ENCODE data around the gene ACYP1.

DNA sequence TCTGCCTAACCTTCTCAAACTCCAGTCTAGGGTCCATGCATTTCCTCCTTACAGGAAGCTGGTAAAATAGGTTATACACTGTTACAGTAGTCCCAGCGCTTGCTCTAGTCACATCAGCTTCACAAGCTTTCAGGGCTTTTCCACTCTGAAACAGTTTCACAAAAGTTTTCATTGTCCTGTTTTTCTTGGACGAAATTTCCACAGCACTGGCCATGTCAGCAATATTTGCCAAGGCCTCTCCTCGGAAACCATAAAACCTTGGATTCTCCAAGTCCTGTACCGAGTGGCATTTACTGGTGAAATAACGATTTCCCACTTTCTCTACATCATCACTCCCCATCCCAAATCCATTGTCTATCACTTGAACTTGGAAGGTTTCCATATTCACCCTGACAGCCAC, 14.7 kb downstream of the ACYP1 start:
- TF ChIP-seq CTCF (conservative IDR thresholded peaks at IDR 0.05; ENCODE audit: low read depth, low read length) (no peak), EZH2 (IDR thresholded peaks at IDR 0.05; ENCODE audit: low read length, unreplicated experiment) (no peak), EZH2phosphoT487 (IDR thresholded peaks at IDR 0.05; ENCODE audit: borderline replicate concordance, low read length) (no peak)
